Mononuclear cell (primary cell): ENCODE data around the gene RXRB. TPM values are rescaled to one million over a fixed set of nuclear protein-coding genes. Genes with fewer than 3 reads are reported as not detected.
"Not testable (repeated sequence)": the region's sequence is repeated elsewhere in the genome, so short reads cannot be mapped to it uniquely, and the experiment has no call there.

Source experiments
- H3K27me3 ChIP-seq: 2 replicates; pipeline ENCODE4 v1.6.0; 2011; ENCODE audit warnings: low read length, control low read depth; ENCODE audit not compliant: insufficient read depth
- H3K4me1 ChIP-seq: 2 replicates; pipeline ENCODE4 v1.5.1; 2011; ENCODE audit warnings: mild to moderate bottlenecking, low read length, control low read depth; ENCODE audit not compliant: insufficient read depth
- H3K4me3 ChIP-seq: 2 replicates; pipeline ENCODE4 v1.5.1; 2011; ENCODE audit warnings: mild to moderate bottlenecking, low read length, moderate library complexity
- H3K9me3 ChIP-seq: 2 replicates; pipeline ENCODE4 v1.5.1; 2011; ENCODE audit warnings: low read depth, mild to moderate bottlenecking, control low read depth, low read length
- total RNA-seq: library from RNA; depleted of rRNA; stranded (reverse); fragments of >200 nt; gene quantifications from one replicate; pipeline ENCODE4 v1.2.3, GENCODE V29; 2012

The RXRB gene
- 11.3 TPM for total RNA-seq

DNA sequence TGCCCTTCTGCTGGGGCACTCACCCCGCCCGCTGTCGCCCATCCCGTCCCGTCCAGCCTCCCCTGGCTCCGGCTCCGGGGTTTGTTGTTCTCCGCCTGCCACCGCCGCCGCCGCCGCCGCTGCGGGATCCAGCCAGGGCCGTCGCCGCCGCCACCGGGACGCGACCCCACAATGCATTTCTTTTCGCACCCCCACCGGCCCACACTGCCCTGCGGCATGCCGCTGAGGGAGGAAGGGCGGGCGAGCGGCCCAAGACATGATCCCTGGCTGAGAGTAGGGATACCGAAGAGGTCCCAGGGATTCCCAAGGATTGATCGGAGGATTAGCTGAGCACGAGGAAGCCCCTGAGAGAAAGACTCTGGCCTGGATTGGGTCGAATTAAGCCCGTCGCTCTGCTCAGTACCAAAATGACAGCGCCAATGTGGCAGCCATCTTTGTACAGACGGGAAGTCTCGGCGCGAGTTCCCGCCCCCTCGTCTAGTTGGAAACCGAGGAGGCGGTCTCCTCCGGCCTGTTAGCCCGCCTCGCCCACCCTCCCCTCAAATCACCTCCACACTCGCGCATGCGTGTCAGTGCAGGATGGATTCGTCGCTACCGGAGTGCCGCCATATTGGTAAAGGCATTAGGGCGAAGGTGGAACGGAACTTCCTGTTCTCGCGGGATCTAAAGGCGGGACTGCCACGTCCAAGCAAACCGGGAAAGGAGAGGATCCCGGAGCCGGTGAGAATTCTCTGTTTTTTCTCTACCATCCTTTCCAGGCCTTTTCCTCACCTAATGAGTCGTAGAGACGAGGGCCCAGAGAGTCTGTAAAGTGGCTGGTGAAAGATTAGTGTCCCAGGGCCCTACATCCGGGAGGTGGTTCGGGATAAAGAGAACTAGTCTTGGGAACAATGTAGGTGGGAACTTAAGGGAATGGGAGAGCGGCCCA, at the start of gene RXRB, which contains the start of gene SLC39A7:
RXRB (minus strand) TSS at position 447 of the 928 bp plus-strand sequence; CDS start at position 258, 189 bp downstream.
SLC39A7 (plus strand) TSS at position 649 of the 928 bp plus-strand sequence. CDS start 379 bp downstream, outside the sequence.
- Histone ChIP-seq H3K9me3 (no peaks in the 10 kb centered on the region), H3K27me3 (no peaks in the 10 kb centered on the region), H3K4me1 (peaks cover 53% of the 10 kb centered on the region), H3K4me3 (peak within 1 kb of the TSS; percentile 85)

DNA sequence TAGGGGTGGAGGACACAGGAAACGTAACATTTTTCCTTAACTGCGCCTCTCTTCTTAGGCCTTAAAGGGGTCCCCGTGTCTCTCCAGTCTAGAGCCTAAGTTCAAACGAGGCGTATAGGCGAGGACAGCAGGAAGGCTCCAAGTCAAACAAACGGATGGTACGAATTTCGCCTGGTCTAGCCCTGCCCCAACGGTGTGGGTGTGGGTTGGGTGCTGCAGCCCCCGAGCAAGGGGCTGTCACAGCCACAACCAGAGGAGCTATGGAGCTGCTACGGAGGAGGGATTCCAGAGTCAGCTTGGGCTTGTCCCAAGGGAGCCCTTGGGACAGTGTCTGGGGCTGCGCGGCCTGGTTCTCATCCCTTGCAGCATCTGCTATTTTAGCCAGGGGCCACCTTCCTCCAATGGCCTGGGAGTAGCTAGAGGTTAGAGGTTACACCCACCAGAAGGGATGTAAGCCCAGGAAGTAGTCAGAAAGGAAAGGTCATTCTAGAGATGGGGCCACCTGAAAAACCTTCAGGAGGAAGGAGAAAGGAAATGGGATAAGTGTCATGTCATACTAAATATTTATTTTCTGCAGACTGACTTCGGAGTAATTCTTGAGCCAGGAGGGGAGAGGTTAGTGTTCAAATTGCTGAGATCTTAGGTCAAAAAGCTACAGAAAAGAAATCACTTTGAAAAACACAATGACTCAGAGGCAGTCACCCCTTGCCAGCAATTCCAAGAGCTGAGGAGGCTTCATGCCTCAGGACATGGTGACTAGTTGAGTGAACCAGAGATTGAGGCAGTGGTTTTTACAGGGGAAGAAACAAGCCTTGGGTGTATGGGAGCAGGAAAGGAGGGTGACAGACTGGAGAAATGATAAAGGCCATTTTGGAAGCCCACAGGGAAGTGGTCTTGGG, 49.5 kb upstream of the RXRB start:
- Histone ChIP-seq H3K9me3 (no peaks in the 10 kb centered on the region), H3K4me1 (peaks cover 28% of the 10 kb centered on the region), H3K27me3 (no peaks in the 10 kb centered on the region), H3K4me3 (peak overlapping the region; percentile 44)

DNA sequence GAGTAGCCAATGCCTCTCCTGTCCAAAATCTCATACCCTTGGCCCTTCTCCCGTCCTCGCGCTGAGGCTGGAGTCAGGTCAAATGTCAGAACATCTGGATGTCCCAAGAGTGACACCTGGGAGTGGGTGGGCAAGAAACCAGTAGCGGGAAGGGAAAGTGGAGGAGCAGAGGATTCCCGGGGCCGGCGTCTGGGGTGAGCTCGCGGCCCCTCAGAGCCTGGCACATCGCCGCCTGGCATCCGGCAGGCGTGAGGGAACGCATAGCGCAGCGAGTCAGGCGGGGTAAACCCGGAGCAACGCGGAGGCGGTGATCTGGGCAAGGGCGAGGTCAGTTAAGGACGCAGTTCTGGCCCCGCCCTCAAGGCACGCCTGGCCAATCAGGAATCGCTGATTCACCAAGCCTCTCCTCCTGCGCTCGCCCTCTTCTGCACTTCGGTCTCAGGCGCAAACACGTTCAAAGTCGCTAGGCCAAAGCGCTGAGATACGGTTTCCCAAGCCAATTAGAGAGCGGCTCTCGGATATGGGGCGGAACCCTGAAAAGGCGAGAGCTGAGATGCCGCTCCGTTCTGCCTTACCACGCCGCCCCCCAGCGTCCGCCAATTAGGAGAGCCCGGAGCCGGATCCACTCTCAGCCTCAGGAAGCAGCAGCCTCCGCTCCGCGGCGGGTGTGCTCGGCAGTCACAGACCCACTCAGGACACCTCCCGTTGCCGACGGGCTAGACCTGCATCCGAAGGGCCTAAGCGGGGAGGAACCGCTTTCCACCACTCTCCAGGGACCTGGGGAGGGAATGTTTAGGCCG, 48.7 kb upstream of the RXRB start:
- Histone ChIP-seq H3K4me3 (peak overlapping the region; percentile 44), H3K4me1 (peaks cover 28% of the 10 kb centered on the region), H3K27me3 (no peaks in the 10 kb centered on the region), H3K9me3 (no peaks in the 10 kb centered on the region)

DNA sequence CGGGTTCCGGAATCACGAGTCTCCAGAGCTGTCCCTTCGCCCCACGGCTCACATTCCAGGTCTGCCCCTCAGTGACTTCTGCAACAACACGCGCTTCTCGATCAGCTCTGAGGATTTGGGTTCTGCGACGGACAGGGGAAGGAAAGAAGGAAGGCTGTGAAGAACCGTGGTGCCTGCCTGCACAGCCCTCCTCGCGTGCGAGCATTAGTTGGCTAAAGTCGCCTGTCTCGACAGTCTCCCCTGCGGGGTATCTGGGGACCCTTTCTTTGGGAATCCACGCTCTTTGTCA, 48.1 kb upstream of the RXRB start:
- H3K9me3 ChIP-seq = no peaks in the 10 kb centered on the region
- peak overlapping the region; percentile 44 for H3K4me3 ChIP-seq
- H3K4me1 ChIP-seq = peaks cover 28% of the 10 kb centered on the region
- no peaks in the 10 kb centered on the region for H3K27me3 ChIP-seq

DNA sequence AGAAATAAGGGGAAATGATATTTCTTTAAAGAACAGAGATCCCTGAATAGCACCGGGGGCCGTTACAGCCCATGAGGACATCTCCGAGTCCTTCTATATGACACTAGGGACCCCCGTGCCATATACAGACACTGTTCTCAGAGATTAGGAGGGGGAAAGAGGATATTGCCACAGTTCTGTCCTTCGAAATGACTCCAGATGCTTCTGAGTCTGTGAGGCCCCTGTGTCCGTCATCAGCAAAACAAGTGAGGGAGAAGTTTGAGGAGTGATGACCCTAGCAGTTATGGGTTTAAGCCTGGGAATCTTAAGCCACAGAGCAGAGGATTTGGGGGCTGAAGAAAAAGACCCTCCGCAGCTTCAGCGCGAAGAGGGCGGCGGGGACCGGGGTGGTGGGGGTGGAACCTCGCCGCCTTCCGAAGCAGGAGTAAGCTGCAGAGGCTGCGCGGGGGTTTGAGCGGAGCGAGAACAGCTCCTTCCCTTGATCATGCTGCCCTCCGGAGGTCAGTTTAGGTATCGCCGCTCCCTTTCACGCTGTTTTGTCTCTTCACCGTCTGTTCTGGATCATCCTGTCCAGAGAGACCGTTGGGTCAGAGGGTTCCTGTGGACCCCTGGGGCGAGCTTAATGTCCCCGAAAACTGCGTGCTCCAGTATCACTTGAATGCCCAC, 47.6 kb upstream of the RXRB start:
- Histone ChIP-seq H3K27me3 (no peaks in the 10 kb centered on the region), H3K9me3 (no peaks in the 10 kb centered on the region), H3K4me3 (peak overlapping the region; percentile 44), H3K4me1 (peaks cover 28% of the 10 kb centered on the region)

DNA sequence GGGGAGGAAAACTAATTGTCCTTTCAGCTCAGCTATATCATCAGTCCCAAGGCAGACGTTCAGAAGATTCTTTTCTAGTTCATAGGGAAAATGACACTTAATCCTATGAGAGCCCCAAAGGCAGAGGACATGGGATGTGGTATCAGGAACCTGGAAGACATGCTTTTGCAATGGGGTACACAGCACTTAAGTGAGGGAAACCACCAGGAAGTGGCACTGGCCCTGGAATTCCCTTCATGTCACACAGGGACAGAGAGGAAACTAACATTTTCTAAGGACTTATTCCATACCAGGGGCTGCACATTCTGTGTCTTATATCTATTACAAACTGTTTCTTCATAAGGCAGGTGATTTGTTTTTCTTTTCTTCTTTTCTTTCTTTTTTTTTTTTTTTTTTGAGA, 43.0 kb upstream of the RXRB start:
- Histone ChIP-seq H3K4me3 (no peak overlapping the region), H3K9me3 (no peaks in the 10 kb centered on the region), H3K27me3 (no peaks in the 10 kb centered on the region), H3K4me1 (peaks cover 7% of the 10 kb centered on the region)

DNA sequence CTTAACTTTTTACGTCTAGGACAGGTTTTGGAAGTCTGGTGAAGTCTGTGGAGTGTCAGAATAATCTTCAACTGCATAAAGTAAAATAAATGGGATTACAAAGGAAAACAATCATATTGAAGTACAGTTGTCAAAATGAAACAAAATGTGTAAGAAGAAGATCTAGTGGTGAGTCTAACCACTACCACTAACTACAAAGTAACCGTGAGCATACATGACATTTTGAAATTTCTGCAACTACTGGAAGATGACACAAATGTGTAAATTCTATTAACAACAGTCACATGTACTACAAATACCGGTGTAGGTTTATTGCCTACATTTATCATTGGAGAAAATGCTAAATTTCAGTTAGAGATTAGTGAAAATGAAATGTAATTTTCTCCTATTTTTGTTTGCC, 41.5 kb upstream of the RXRB start:
- no peaks in the 10 kb centered on the region for H3K27me3 ChIP-seq
- no peaks in the 10 kb centered on the region for H3K4me1 ChIP-seq
- no peaks in the 10 kb centered on the region for H3K9me3 ChIP-seq
- no peak overlapping the region for H3K4me3 ChIP-seq

DNA sequence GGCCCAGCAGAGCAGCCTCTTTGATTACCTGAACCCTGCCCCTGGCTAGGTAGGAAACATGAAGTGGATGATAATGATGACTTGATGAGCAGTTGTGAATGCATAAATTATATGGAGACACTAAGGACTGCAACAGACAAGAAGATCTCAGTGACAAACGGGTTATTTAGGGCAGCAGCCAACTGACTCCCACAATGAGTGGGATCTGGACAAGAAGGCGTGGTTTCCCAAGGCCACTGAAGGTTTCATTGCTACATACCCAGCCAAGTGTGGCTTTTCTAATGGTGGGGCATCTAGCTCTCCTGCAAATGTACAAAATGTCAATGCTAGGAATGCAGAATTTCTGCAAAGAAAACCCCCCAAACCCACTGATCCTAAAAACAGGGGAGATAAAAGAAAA, 37.3 kb upstream of the RXRB start:
- H3K9me3 ChIP-seq = no peaks in the 10 kb centered on the region
- no peak overlapping the region for H3K4me3 ChIP-seq
- H3K27me3 ChIP-seq = peaks cover 2% of the 10 kb centered on the region
- H3K4me1 ChIP-seq = no peaks in the 10 kb centered on the region

DNA sequence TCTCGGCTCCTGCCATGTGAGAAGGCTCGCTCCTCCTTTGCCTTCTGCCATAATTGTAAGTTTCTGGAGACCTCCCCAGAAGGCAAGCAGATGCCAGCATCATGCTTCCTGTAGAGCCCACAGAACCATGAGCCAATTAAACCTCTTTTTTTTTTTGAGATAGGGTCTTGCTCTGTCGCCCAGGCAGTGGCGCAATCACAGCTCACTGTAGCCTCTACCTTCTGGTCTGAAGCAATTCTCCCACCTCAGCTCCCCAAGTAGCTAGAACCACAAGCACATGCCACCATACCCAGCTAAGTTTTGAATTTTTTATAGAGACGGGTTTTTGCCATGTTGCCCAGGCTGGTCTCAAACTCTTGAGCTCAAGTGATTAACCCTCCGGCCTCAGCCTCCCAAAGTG, 36.4 kb upstream of the RXRB start:
- Histone ChIP-seq H3K27me3 (peaks cover 2% of the 10 kb centered on the region), H3K9me3 (no peaks in the 10 kb centered on the region), H3K4me3 (no peak overlapping the region), H3K4me1 (no peaks in the 10 kb centered on the region)

DNA sequence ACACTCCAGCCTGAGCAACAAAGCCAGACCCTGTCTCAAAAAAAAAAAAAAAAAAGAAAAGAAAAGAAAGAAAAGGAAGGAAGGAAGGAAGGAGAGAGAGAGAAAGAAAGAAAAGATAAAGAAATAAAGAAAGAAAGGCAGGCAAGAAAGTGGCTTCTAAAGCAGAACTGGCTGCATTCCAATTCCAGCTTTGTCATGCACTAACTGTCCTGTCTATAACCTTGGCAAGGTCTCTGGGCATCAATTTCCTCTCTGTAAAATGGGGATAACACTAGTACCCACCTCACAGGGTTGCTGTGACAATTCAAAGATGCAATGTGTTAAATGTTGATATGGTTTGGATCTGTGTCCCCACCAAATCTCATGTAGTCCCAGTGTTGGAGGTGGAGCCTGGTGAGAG, 35.9 kb upstream of the RXRB start:
- Histone ChIP-seq H3K27me3 (peaks cover 2% of the 10 kb centered on the region), H3K4me3 (no peak overlapping the region), H3K9me3 (no peaks in the 10 kb centered on the region), H3K4me1 (no peaks in the 10 kb centered on the region)

DNA sequence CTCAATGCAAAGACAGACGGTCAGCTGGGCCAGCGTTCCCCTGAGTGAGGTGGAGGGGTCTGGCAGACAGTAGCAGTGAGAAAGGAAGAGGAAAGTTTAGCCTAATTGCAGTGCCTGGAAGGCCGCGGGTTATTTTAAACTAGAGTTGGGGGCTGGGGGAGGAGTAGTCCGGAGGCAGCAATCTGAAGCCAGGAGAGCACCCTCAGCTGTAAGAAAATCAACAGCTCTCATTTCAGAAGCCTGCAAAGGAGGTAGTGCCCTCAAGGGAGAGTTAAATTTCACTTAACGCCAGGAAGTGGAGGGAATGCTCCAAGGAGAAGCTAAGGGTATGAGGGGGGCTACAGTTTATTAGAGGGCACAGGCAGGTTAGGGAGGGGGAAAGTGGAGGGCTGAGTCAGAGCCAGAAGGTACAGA, 34.8 kb upstream of the RXRB start:
- H3K4me3 ChIP-seq = no peak overlapping the region
- no peaks in the 10 kb centered on the region for H3K9me3 ChIP-seq
- no peaks in the 10 kb centered on the region for H3K4me1 ChIP-seq
- peaks cover 2% of the 10 kb centered on the region for H3K27me3 ChIP-seq

DNA sequence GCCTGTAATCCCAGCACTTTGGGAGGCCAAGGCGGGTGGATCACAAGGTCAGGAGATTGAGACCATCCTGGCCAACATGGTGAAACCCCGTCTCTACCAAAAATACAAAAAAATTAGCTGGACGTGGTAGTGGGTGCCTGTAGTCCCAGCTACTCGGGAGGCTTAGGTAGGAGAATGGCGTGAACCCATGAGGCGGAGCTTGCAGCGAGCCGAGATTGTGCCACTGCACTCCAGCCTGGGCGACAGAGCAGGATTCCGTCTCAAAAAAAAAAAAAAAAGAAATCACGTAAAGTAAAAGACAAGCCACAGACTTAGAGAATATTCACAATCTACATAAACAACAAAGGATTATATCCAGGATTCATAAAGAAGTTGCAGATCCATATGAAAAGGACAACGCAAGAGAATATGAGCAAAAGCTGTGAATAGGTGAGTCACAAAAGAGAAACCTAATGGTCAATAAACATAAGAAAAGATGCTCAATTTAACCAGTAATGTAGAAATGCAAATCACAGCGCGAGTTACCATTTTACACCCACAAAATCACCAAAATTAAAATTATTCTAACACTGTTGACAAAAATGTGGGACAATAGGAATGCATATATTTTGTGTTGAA, 26.1 kb upstream of the RXRB start:
- H3K27me3 ChIP-seq = peaks cover 46% of the 10 kb centered on the region
- not testable (repeated sequence) for H3K4me1 ChIP-seq, H3K9me3 ChIP-seq, H3K4me3 ChIP-seq

DNA sequence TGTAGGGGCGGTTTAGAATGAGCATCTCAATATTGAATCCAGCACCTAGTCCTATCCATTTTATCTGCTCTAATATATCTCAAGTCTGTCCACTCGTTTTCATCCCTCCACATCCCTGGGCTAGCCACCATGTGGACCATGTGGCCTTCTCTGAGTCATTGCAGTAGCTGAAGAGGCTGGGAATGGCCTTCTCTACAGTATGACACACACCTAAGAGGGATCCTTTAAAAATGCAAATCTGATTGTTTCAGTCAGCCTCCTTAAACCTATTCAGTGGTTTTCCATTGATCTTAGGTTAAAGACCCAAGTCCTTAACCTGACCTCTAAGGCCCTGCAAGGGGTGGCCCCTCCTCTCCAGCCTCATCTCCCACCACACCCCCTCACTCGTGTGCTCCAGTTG, 17.2 kb upstream of the RXRB start:
- no peak overlapping the region for H3K4me3 ChIP-seq
- H3K4me1 ChIP-seq = peaks cover 14% of the 10 kb centered on the region
- no peaks in the 10 kb centered on the region for H3K9me3 ChIP-seq
- H3K27me3 ChIP-seq = peaks cover 21% of the 10 kb centered on the region

DNA sequence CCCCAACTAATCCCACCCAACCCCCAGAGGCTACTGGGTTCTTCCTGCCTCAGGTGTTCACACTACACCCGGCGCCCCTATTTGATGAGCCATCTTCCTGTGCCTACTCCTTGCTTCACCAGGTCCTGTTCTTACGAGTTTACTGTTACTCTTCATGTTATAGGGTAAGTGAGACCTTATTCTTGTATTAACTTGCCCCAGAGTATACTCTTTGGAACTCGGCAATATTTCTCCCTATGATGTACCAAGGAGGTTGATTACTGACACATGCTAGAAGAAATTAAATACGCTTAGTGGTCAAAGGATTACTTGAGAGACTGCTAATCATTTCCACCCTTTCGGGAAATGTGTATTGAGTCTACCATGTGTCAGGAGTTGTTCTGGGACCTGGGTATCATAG, 16.8 kb upstream of the RXRB start:
- H3K4me1 ChIP-seq = peaks cover 16% of the 10 kb centered on the region
- H3K4me3 ChIP-seq = no peak overlapping the region
- H3K9me3 ChIP-seq = no peaks in the 10 kb centered on the region
- H3K27me3 ChIP-seq = peaks cover 19% of the 10 kb centered on the region
